ENCODE results near the gene EIF4G3. TPM values are rescaled to one million over a fixed set of nuclear protein-coding genes. Genes with fewer than 3 reads are reported as not detected.

The EIF4G3 gene
- total and polyA plus RNA-seq, 9 of the 15 experiments (the other 6 are each of a cell fraction or from before 2014, with no cell fraction given), result 6.7 to 40.5 (median 32.1) TPM

- TF ChIP-seq CTCF (IDR thresholded peaks at IDR 0.05 in 2 of 3, conservative IDR thresholded peaks at IDR 0.05 in 1 of 3; ENCODE audit: insufficient read depth in 2 of 3, low read depth in 1 of 3, low read length in 3 of 3) (peak in 2 of 3 experiments; percentile 8 to 36; a peak in 1 of 6 replicates), FOXP4 (CRISPR knock-in tag; IDR thresholded peaks at IDR 0.05; ENCODE audit: borderline replicate concordance) (no peak), CBFB (CRISPR knock-in tag; IDR thresholded peaks at IDR 0.05) (no peak), PRMT5 (CRISPR knock-in tag; IDR thresholded peaks at IDR 0.05) (no peak), MEF2D (tag; conservative IDR thresholded peaks at IDR 0.05; ENCODE audit: low read depth) (no peak), HCFC1 (IDR thresholded peaks at IDR 0.05; ENCODE audit: low read depth, low read length) (no peak), ETS2 (tag; IDR thresholded peaks at IDR 0.05; ENCODE audit: borderline replicate concordance, poor library complexity, severe bottlenecking) (no peak), PML (IDR thresholded peaks at IDR 0.05; ENCODE audit: low read length) (no peak), ZNF280A (IDR thresholded peaks at IDR 0.05; ENCODE audit: low read depth, partially characterized antibody) (no peak), PHTF2 (CRISPR knock-in tag; IDR thresholded peaks at IDR 0.05) (no peak), ZNF655 (CRISPR knock-in tag; IDR thresholded peaks at IDR 0.05) (no peak), HDAC8 (tag; IDR thresholded peaks at IDR 0.05) (no peak), XRCC5 (IDR thresholded peaks at IDR 0.05; ENCODE audit: low read depth, low read length) (no peak), ZNF165 (CRISPR knock-in tag; IDR thresholded peaks at IDR 0.05; ENCODE audit: borderline replicate concordance) (no peak), HNRNPK (IDR thresholded peaks at IDR 0.05; ENCODE audit: low read depth, low read length, poor library complexity, severe bottlenecking) (no peak), MYC (IDR thresholded peaks at IDR 0.05; ENCODE audit: low read depth, low read length) (no peak; the same call in 1 of the 2 replicates), MYC (CRISPR knock-in tag; IDR thresholded peaks at IDR 0.05; ENCODE audit: borderline replicate concordance, low read depth) (no peak), USF1 (CRISPR knock-in tag; IDR thresholded peaks at IDR 0.05) (no peak), YBX1 (IDR thresholded peaks at IDR 0.05) (no peak)
Measured at GRCh38 chr1:20964540-20965484, 211.9 kb downstream of the EIF4G3 start (continued).

Measured in K562 (cell line).